MM.1S (cell line): Measurements from ENCODE around the gene NARF.
"Not testable (repeated sequence)": the region's sequence is repeated elsewhere in the genome, so short reads cannot be mapped to it uniquely, and the experiment has no call there.

Experiments
- DNase-seq: peaks from one replicate; pipeline ENCODE4 v3.0.0-alpha.2; 2015
- H2AFZ ChIP-seq: fragments of 300-600 bp; sonication (generic); 2 replicates; pipeline ENCODE4 v1.6.0; 2016; ENCODE audit warnings: antibody characterized with exemption, low read length
- H3F3A ChIP-seq: fragments of 300-600 bp; sonication (generic); 2 replicates; pipeline ENCODE4 v1.6.1; 2016; ENCODE audit warnings: mild to moderate bottlenecking, antibody characterized with exemption, low read length, moderate library complexity, mixed read lengths; ENCODE audit not compliant: insufficient read depth
- H3K27ac ChIP-seq: fragments of 300-600 bp; sonication (generic); 2 replicates; pipeline ENCODE4 v1.5.1; 2016; ENCODE audit warnings: mild to moderate bottlenecking, low read length
- H3K27me3 ChIP-seq: fragments of 300-600 bp; sonication (generic); replicated peaks from 2 replicates; pipeline ENCODE4 v1.6.0; 2016; ENCODE audit warnings: low read length; ENCODE audit not compliant: insufficient read depth
- H3K36me3 ChIP-seq: fragments of 300-600 bp; sonication (generic); replicated peaks from 2 replicates; pipeline ENCODE4 v1.6.1; 2016; ENCODE audit warnings: mild to moderate bottlenecking, low read length, mixed read lengths; ENCODE audit not compliant: insufficient read depth
- H3K4me1 ChIP-seq: fragments of 300-600 bp; sonication (generic); 2 replicates; pipeline ENCODE4 v1.6.1; 2016; ENCODE audit warnings: low read length, mixed read lengths
- H3K4me2 ChIP-seq: fragments of 300-600 bp; sonication (generic); 2 replicates; pipeline ENCODE4 v1.6.0; 2016; ENCODE audit warnings: low read depth, low read length
- H3K4me3 ChIP-seq: fragments of 300-600 bp; sonication (generic); 2 replicates; pipeline ENCODE4 v1.5.1; 2016; ENCODE audit warnings: low read length, mixed read lengths
- H3K79me2 ChIP-seq: fragments of 300-600 bp; sonication (generic); 2 replicates; pipeline ENCODE4 v1.6.1; 2016; ENCODE audit warnings: mixed run types, low read length, mixed read lengths
- H3K9ac ChIP-seq: fragments of 300-600 bp; sonication (generic); 2 replicates; pipeline ENCODE4 v1.6.1; 2016; ENCODE audit warnings: low read length, mixed read lengths
- H3K9me2 ChIP-seq: fragments of 300-600 bp; sonication (generic); replicated peaks from 2 replicates; pipeline ENCODE4 v1.6.1; 2016; ENCODE audit warnings: mild to moderate bottlenecking, low read length, mixed read lengths; ENCODE audit not compliant: insufficient read depth
- H3K9me3 ChIP-seq: fragments of 300-600 bp; sonication (generic); replicated peaks from 2 replicates; pipeline ENCODE4 v1.6.1; 2016; ENCODE audit warnings: mild to moderate bottlenecking, low read length, mixed read lengths; ENCODE audit not compliant: insufficient read depth
- H4K20me1 ChIP-seq: fragments of 300-600 bp; sonication (generic); 2 replicates; pipeline ENCODE4 v1.6.1; 2016; ENCODE audit warnings: mild to moderate bottlenecking, low read length, moderate library complexity, mixed read lengths; ENCODE audit not compliant: insufficient read depth
- CTCF ChIP-seq: fragments of 300-600 bp; sonication (generic); IDR thresholded peaks from 2 replicates; pipeline ENCODE4 v1.5.1; 2016; ENCODE audit warnings: antibody characterized with exemption, low read length, mixed read lengths
- EZH2 ChIP-seq: fragments of 300-600 bp; sonication (generic); optimal IDR thresholded peaks from 2 replicates; pipeline ENCODE3; 2017; ENCODE audit warnings: low read depth, mild to moderate bottlenecking, antibody characterized with exemption, low read length, mixed read lengths
- EZH2phosphoT487 ChIP-seq: fragments of 300-600 bp; sonication (generic); IDR thresholded peaks from 2 replicates; pipeline ENCODE4 v1.6.1; 2018; ENCODE audit warnings: antibody characterized with exemption, low read length

NARF gene

GRCh38 chr17:82507631-82508175 lies 49.2 kb downstream of the NARF start:
- no peak overlapping the region for H3K9ac ChIP-seq
- no peak overlapping the region for H3K27ac ChIP-seq
- H3K9me2 ChIP-seq = no peaks in the 10 kb centered on the region
- H3K9me3 ChIP-seq = no peaks in the 10 kb centered on the region
- H3K79me2 ChIP-seq = no peaks in the 10 kb centered on the region
- no peaks in the 10 kb centered on the region for H3K36me3 ChIP-seq
- no peak for DNase-seq
- TF ChIP-seq EZH2 (no peak), EZH2phosphoT487 (no peak), CTCF (no peak)
- H3K4me1 ChIP-seq = peaks cover 5% of the 10 kb centered on the region; the same call in 1 of the 2 replicates
- no peak overlapping the region for H3K4me3 ChIP-seq
- peaks cover 9% of the 10 kb centered on the region for H3F3A ChIP-seq
- no peaks in the 10 kb centered on the region for H3K27me3 ChIP-seq
- no peak overlapping the region for H3K4me2 ChIP-seq
- no peaks in the 10 kb centered on the region for H4K20me1 ChIP-seq
- H2AFZ ChIP-seq = no peak overlapping the region

GRCh38 chr17:82511642-82512041 lies 53.1 kb downstream of the NARF start:
- H3K27ac ChIP-seq, H3K79me2 ChIP-seq, H3K9me3 ChIP-seq, H3K36me3 ChIP-seq, H4K20me1 ChIP-seq, DNase-seq, H2AFZ ChIP-seq, H3F3A ChIP-seq, H3K4me1 ChIP-seq, H3K9ac ChIP-seq, H3K9me2 ChIP-seq, H3K27me3 ChIP-seq, H3K4me2 ChIP-seq, H3K4me3 ChIP-seq: not testable (repeated sequence)

- H3K4me1 ChIP-seq, H2AFZ ChIP-seq, H3K36me3 ChIP-seq, H3K27me3 ChIP-seq, H4K20me1 ChIP-seq, H3F3A ChIP-seq, H3K79me2 ChIP-seq, H3K9me3 ChIP-seq, H3K4me3 ChIP-seq, H3K4me2 ChIP-seq, H3K27ac ChIP-seq, H3K9ac ChIP-seq, DNase-seq, H3K9me2 ChIP-seq: not testable (repeated sequence)
These were observed 55.3 kb downstream of the NARF start for GRCh38 chr17:82513864-82514263.

GRCh38 chr17:82517230-82517865 lies 58.8 kb downstream of the NARF start:
- Histone ChIP-seq H4K20me1 (no peaks in the 10 kb centered on the region), H3K4me3 (no peak overlapping the region), H3K27ac (no peak overlapping the region), H2AFZ (no peak overlapping the region), H3K27me3 (no peaks in the 10 kb centered on the region), H3K9me2 (no peaks in the 10 kb centered on the region), H3K4me1 (0 out of 2 replicates have a peak, but pooled peaks cover 4% of the 10 kb centered on the region), H3K9ac (no peak overlapping the region), H3K79me2 (peaks cover 22% of the 10 kb centered on the region), H3K36me3 (no peaks in the 10 kb centered on the region), H3F3A (peaks cover 12% of the 10 kb centered on the region; the same call in 1 of the 2 replicates), H3K9me3 (no peaks in the 10 kb centered on the region), H3K4me2 (no peak overlapping the region)
- no peak for TF ChIP-seq CTCF
- no peak for TF ChIP-seq EZH2phosphoT487
- no peak for TF ChIP-seq EZH2
- no peak for DNase-seq
